ENCODE results near the gene VAMP1. TPM values are rescaled to one million over a fixed set of nuclear protein-coding genes. Genes with fewer than 3 reads are reported as not detected.
A peak's percentile ranks its signal among the peaks of the same experiment; 100 is the strongest.
"Not testable (repeated sequence)": the region's sequence is repeated elsewhere in the genome, so short reads cannot be mapped to it uniquely, and the experiment has no call there.

Gene VAMP1
- total and polyA plus RNA-seq, 10 of the 15 experiments (the other 5 are each of a cell fraction or from before 2014, with no cell fraction given) = 4.8 to 123 (median 27.5) TPM

DNA sequence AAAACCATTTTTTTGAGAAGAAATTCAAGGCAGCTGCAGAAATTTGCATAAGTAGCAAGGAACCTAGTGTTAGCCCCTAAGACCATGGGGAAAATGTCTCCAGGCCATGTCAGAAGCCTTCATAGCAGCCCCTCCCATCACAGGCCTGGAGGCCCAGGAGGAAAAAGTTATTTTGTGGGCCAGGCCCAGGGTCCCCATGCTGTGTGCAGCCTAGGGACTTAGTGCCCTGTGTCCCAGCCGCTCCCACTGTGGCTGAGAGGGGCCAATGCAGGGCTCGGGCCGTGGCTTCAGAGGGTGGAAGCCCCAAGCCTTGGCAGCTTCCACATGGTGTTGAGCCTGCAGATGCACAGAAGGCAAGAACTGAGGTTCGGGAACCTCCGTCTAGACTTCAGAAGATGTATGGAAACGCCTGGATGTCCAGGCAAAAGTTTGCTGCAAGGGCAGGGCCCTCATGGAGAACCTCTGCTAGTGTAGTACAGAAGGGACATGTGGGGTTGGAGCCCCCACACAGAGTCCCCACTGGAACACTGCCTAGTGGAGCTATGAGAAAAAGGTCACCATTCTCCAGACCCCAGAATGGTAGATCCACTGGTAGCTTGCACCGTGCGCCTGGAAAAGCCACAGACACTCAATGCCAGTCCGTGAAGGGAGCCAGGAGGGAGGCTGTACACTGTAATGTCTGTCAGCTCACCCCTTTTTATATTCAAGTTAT, 2.8 kb downstream of the VAMP1 start:
- not testable (repeated sequence) for ATAC-seq; H3K27me3 ChIP-seq (replicated peaks in 1 of 2; ENCODE audit: control insufficient read depth in 2 of 2, insufficient read depth in 2 of 2, low read length in 1 of 2); BruUV-seq (replicated peaks); FAIRE-seq; H4K20me1 ChIP-seq (ENCODE audit: control insufficient read depth, insufficient read depth); H2AFZ ChIP-seq (ENCODE audit: control insufficient read depth, low read depth, low read length); H3K9ac ChIP-seq (ENCODE audit: control insufficient read depth, insufficient read depth, low read length); H3K27ac ChIP-seq (ENCODE audit: control insufficient read depth, insufficient read depth); DNase-seq (ENCODE audit: low read depth, low spot score); H3K9me3 ChIP-seq (replicated peaks; ENCODE audit: control insufficient read depth, insufficient read depth, low read length)
- peak; percentile 49; the same call in 1 of the 2 replicates for TF ChIP-seq POLR2AphosphoS5 (IDR thresholded peaks at IDR 0.05; ENCODE audit: low read length)
- ChIA-PET RAD21 (ENCODE audit: unreplicated experiment) (interaction anchor here (1.0 to 4.5 kb wide), 2 partner anchors 24 to 43 kb away, joined by 4 to 43 read pairs; no protein-coding TSS in a partner anchor), POLR2A (interaction anchor here (3.9 to 4.7 kb wide), 2 partner anchors 24 to 43 kb away, joined by 28 to 46 read pairs; partner anchors contain the start of gene CD27), SMC1A (ENCODE audit: uncharacterized antibody, unreplicated experiment) (interaction anchor here (0.7 to 4.1 kb wide), 6 partner anchors 21 to 133 kb away, joined by 3 to 27 read pairs (median 4); no protein-coding TSS in a partner anchor), CTCF (interaction anchor here (0.6 to 5.6 kb wide), 7 partner anchors 8 to 311 kb away, joined by 3 to 73 read pairs (median 4); partner anchors contain the start of gene GAPDH)
- Histone ChIP-seq H3K79me2 (ENCODE audit: control insufficient read depth, insufficient read depth, low read length) (peaks cover 67% of the 10 kb centered on the region), H3K4me2 (ENCODE audit: control insufficient read depth, insufficient read depth) (peak overlapping the region; percentile 95), H3K36me3 (ENCODE audit: control insufficient read depth in 2 of 2, insufficient read depth in 2 of 2, low read length in 1 of 2) (peaks cover 17 to 29% of the 10 kb centered on the region in 2 experiments), H3K4me3 (peak overlapping the region; percentile 99; the same call in 1 of the 2 replicates), H3K4me1 (ENCODE audit: control insufficient read depth, insufficient read depth, low read length) (peaks cover 34% of the 10 kb centered on the region)
- 97% methylated on average over 9 of the region's 9 CpGs for WGBS (ENCODE audit: insufficient coverage, insufficient replicate concordance, low lambda C conversion rate, missing lambda C conversion rate)
- in situ Hi-C loops (cut with MboI) = loop anchor here (5.0 kb wide), 1 partner anchor 130 kb away; no protein-coding TSS in a partner anchor
- intact Hi-C loops (cut with micrococcal nuclease; ENCODE audit: unreplicated experiment) = loop anchor here (5.0 kb wide), 2 partner anchors 70 to 145 kb away; no protein-coding TSS in a partner anchor

- peak overlapping the region; percentile 25; the same call in 1 of the 2 replicates for H3K4me2 ChIP-seq (ENCODE audit: control insufficient read depth, insufficient read depth)
- peaks cover 76% of the 10 kb centered on the region for H3K79me2 ChIP-seq (ENCODE audit: control insufficient read depth, insufficient read depth, low read length)
- not testable (repeated sequence) for H3K27ac ChIP-seq (ENCODE audit: control insufficient read depth, insufficient read depth); H4K20me1 ChIP-seq (ENCODE audit: control insufficient read depth, insufficient read depth); H2AFZ ChIP-seq (ENCODE audit: control insufficient read depth, low read depth, low read length); H3K4me3 ChIP-seq; H3K27me3 ChIP-seq (replicated peaks in 1 of 2; ENCODE audit: control insufficient read depth in 2 of 2, insufficient read depth in 2 of 2, low read length in 1 of 2); H3K9ac ChIP-seq (ENCODE audit: control insufficient read depth, insufficient read depth, low read length); ATAC-seq; FAIRE-seq; H3K9me3 ChIP-seq (replicated peaks; ENCODE audit: control insufficient read depth, insufficient read depth, low read length); DNase-seq (ENCODE audit: low read depth, low spot score); BruUV-seq (replicated peaks)
- peaks cover 38% of the 10 kb centered on the region for H3K4me1 ChIP-seq (ENCODE audit: control insufficient read depth, insufficient read depth, low read length)
- ChIA-PET RAD21 (ENCODE audit: unreplicated experiment) (interaction anchor here (1.2 to 8.8 kb wide), 10 partner anchors 20 to 144 kb away, joined by 4 to 319 read pairs (median 28); partner anchors contain the start of genes CD27 and TAPBPL), CTCF (interaction anchor here (1.0 to 5.6 kb wide), 22 partner anchors 11 to 312 kb away, joined by 3 to 240 read pairs (median 14); partner anchors contain the start of genes CD27, GAPDH and TAPBPL), SMC1A (ENCODE audit: uncharacterized antibody, unreplicated experiment) (interaction anchor here (0.5 to 3.4 kb wide), 13 partner anchors 14 to 222 kb away, joined by 3 to 211 read pairs (median 16); partner anchors contain the start of genes CD27, GAPDH, MRPL51 and TNFRSF1A), POLR2A (interaction anchor here (1.8 to 10.3 kb wide), 3 partner anchors 20 to 126 kb away, joined by 7 to 384 read pairs (median 134); partner anchors contain the start of genes CD27 and TAPBPL)
- H3K36me3 ChIP-seq (ENCODE audit: control insufficient read depth in 2 of 2, insufficient read depth in 2 of 2, low read length in 1 of 2) = peaks cover 21 to 35% of the 10 kb centered on the region in 2 experiments
- WGBS (ENCODE audit: insufficient coverage, insufficient replicate concordance, low lambda C conversion rate, missing lambda C conversion rate) = 73% methylated on average over 4 of the region's 4 CpGs
- in situ Hi-C loops (cut with MboI) (loop anchor here (5.0 kb wide), 1 partner anchor 129 kb away; no protein-coding TSS in a partner anchor), intact Hi-C loops (cut with micrococcal nuclease; ENCODE audit: unreplicated experiment) (loop anchor here (5.0 kb wide), 2 partner anchors 71 to 144 kb away; no protein-coding TSS in a partner anchor)
Measured at GRCh38 chr12:6466751-6467150, 3.7 kb downstream of the VAMP1 start.
